Measurements from ENCODE around the gene MOB2. TPM values are rescaled to one million over a fixed set of nuclear protein-coding genes. Genes with fewer than 3 reads are reported as not detected.

The MOB2 gene
- total RNA-seq, 1 donor: 16.8 TPM

- H3K4me3 ChIP-seq (ENCODE audit: low read depth, low read length): no peak overlapping the region
- DNase-seq (ENCODE audit: low read depth): no peak
- peak; percentile 6 for TF ChIP-seq CTCF (IDR thresholded peaks at IDR 0.05; ENCODE audit: insufficient read depth, low read depth, low read length)
Observed at GRCh38 chr11:1481483-1481825, 5.1 kb downstream of the MOB2 start.

GRCh38 chr11:1480555-1481482 lies 5.8 kb downstream of the MOB2 start:
- no peak for DNase-seq (ENCODE audit: low read depth)
- no peak for TF ChIP-seq CTCF (IDR thresholded peaks at IDR 0.05; ENCODE audit: insufficient read depth, low read depth, low read length)
- no peak overlapping the region for H3K4me3 ChIP-seq (ENCODE audit: low read depth, low read length)

GRCh38 chr11:1480191-1480554 lies 6.4 kb downstream of the MOB2 start:
- TF ChIP-seq CTCF (IDR thresholded peaks at IDR 0.05; ENCODE audit: insufficient read depth, low read depth, low read length): no peak
- H3K4me3 ChIP-seq (ENCODE audit: low read depth, low read length): no peak overlapping the region
- no peak for DNase-seq (ENCODE audit: low read depth)

- DNase-seq (ENCODE audit: low read depth): no peak
- no peak for TF ChIP-seq CTCF (IDR thresholded peaks at IDR 0.05; ENCODE audit: insufficient read depth, low read depth, low read length)
- no peak overlapping the region for H3K4me3 ChIP-seq (ENCODE audit: low read depth, low read length)
Observed at GRCh38 chr11:1479678-1480118, 6.9 kb downstream of the MOB2 start.

- DNase-seq (ENCODE audit: low read depth): no peak
- no peak overlapping the region for H3K4me3 ChIP-seq (ENCODE audit: low read depth, low read length)
- no peak for TF ChIP-seq CTCF (IDR thresholded peaks at IDR 0.05; ENCODE audit: insufficient read depth, low read depth, low read length)
Observed at GRCh38 chr11:1479006-1479677, 7.4 kb downstream of the MOB2 start.

- H3K4me3 ChIP-seq (ENCODE audit: low read depth, low read length): no peak overlapping the region
- DNase-seq (ENCODE audit: low read depth): no peak
- TF ChIP-seq CTCF (IDR thresholded peaks at IDR 0.05; ENCODE audit: insufficient read depth, low read depth, low read length): no peak
Observed at GRCh38 chr11:1478544-1478943, 8.0 kb downstream of the MOB2 start.
